GM23248 (cell line): ENCODE measurements around the gene LPGAT1.

ENCODE experiments used
- EZH2 ChIP-seq: fragments of 200-600 bp; sonication (generic); IDR thresholded peaks from 2 replicates; pipeline ENCODE4 v1.6.1; 2018; ENCODE audit warnings: antibody characterized with exemption, mild to moderate bottlenecking; ENCODE audit not compliant: insufficient read depth, poor library complexity, severe bottlenecking
- EZH2phosphoT487 ChIP-seq: fragments of 200-600 bp; sonication (generic); IDR thresholded peaks from 2 replicates; pipeline ENCODE4 v1.6.1; 2018; ENCODE audit warnings: antibody characterized with exemption, moderate library complexity, mild to moderate bottlenecking, low read depth; ENCODE audit not compliant: insufficient read depth

DNA sequence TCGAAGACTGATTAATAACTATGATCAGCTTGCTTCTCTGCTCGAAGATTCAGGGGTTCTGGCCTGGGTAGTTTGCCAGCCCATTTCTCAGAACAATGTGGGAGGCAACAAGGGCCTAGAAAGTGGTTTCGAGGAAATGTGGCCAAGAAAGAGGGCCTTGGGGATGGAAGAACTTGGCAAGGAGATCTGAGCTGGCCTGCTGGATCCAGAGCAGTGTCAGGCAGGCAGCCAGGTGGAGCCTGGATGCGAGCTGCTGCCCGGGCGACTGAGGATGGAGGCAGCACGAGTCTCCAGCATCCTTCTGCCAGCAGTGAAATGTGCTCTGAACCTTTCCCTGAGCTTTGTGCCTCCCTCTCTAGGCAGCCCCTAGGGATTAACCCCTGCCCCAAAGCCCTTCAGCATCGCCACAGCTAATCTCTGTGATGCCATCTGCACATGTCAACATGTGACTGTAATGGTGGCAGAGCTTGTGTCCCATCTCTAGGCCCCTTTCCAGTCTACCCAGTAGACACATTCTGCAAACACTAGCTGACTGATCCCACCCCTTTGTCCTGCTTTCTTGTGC lies 94.1 kb downstream of the LPGAT1 start:
- TF ChIP-seq EZH2phosphoT487 (no peak), EZH2 (no peak)
